Amygdala (tissue), 56 donors: Measurements from ENCODE around the gene SLC38A9.
A peak's percentile ranks its signal among the peaks of the same experiment; 100 is the strongest.
"Not testable (repeated sequence)": the region's sequence is repeated elsewhere in the genome, so short reads cannot be mapped to it uniquely, and the experiment has no call there.

Experiments used
- DNase-seq, 56 donors: peaks; one replicate each; lab custom pipeline; 2025; lab: John Stamatoyannopoulos, UW

SLC38A9 gene, protein sequence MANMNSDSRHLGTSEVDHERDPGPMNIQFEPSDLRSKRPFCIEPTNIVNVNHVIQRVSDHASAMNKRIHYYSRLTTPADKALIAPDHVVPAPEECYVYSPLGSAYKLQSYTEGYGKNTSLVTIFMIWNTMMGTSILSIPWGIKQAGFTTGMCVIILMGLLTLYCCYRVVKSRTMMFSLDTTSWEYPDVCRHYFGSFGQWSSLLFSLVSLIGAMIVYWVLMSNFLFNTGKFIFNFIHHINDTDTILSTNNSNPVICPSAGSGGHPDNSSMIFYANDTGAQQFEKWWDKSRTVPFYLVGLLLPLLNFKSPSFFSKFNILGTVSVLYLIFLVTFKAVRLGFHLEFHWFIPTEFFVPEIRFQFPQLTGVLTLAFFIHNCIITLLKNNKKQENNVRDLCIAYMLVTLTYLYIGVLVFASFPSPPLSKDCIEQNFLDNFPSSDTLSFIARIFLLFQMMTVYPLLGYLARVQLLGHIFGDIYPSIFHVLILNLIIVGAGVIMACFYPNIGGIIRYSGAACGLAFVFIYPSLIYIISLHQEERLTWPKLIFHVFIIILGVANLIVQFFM

DNA sequence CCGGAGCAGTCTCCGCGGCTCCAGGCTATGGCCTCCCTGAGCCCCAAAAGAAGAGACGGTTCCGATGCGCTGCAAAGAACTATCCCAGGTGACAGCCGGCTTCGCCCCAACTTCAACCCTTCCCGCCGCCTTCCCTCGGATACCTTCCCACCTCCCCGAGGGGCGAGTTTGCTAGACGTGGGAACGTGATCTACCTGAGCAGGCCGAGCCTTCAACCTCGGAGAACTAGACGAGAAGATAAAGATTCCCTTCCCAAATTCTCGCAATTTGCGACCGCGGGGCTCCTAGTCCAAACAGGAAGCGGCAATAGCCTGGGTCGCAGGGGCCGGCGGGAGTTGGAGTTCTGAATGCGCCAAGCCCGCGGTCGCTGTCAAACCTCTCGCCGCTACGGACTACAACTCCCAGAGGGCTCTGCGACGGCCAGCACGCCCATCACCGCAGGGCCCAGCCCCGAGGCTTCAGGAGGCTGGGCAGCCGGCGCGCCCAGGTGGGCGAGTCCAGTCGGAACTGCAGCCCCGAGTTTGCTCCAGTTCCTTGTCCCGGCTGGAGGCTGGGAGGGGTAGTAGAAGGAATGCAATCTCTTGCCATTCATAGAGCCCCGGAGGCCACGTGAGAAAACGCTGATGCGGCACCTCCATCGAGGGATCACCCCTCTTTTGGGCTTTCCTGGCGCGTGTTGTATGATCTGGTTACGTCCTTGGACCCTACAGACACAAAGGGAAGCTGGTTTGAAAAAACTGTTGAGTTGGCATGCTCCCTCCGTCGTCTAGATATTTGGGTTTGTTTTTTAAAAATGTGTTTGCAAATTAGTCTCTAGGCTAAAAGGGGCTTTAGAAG, at the start of gene SLC38A9:
TSS of gene SLC38A9 (minus strand) at position 302 of the 837 bp plus-strand sequence. CDS start 14,366 bp downstream, outside the sequence.
- peak; percentile 57 to 97 (median 91) for DNase-seq

DNA sequence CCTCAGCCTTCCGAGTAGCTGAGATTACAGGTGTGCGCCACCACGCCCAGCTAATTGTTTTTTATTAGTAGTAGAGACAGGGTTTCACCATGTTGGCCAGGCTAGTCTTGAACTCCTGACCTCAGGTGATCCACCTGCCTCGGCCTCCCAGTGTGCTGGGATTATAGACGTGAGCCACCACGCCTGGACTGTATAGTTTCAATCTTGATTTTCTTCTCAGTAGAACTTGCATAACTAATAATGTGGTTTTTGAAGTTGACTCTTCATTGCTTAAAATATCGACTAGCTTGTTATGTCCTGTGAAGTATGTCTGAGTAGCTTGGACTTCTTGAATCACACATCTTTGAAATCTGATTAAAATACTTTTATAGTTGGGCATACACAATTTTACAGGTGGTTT, 49.6 kb upstream of the SLC38A9 start:
- not testable (repeated sequence) for DNase-seq

DNA sequence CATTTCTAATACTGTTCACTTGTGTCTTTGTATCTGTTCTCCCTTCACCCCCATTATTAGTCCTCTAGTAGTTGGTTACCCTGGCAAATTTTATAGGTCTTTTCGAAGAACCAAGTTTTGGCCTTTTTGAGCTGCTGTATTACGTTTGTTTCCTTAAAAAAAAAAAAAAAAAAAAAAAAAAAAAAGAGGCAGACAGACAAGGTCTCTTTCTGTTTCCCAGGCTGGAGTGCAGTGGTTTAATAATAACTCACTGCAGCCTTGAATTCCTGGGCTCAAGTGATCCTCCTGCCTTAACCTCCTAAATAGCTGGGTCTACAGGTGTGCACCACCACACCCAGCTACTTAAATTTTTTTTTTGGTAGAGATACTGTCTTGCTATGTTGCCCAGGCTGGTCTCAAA, 46.6 kb upstream of the SLC38A9 start:
- no peak for DNase-seq

DNA sequence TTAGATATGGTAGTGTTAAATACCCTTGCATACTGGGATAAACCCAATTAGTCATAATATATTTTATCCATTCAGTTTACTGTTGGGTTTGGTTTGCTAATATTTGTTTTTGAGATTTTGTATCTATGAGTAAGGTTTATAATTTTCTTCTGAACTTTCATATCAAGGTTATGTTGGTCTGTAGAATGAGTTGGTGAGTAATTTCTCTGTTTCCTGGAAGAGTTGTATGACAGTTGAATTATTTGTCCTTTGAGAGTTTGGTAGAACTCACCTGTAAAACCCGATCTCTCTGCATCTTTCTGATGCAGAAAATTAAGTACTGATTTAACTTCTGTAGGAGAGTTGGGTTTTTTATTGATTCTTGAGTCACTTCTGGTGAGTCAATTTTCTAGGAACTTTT, 46.1 kb upstream of the SLC38A9 start:
- DNase-seq = no peak

DNA sequence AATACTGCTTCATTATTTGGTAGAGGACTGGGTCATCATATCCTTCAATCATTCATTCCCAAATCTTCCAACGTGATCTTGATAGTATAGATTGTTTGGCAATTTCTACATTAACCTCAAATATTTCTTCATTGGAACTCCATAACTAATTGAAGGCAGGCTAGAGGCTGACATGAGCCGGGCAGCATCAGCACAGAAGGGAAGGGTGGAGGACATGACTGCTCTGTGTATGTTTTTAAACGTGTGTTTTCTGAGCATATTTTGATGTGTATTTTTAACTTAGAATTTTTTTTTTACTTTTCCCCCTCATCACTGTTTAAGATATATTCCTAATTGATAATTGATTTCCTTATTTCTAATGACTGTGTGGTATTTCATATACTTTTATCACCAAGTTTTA, 38.4 kb upstream of the SLC38A9 start:
- DNase-seq = no peak

DNA sequence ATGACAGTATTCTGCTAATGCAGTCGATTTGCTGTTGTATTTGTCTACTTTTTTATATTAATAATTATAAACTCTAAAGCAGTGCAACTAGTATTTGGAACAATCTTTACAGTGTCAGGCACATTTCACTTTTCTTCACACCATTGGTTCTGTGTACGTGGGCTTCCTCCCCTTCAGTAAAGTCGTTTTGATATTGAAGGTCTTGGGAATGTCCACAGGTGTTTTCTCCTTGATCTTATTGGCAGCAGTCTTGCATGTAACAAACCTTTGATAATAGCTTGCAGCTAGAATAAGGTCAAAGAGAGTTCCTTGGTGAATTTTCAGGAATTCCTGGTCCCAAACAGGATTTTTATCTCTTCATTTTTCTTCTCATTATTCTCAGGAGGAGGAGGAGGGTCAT, 37.9 kb upstream of the SLC38A9 start:
- DNase-seq = no peak

DNA sequence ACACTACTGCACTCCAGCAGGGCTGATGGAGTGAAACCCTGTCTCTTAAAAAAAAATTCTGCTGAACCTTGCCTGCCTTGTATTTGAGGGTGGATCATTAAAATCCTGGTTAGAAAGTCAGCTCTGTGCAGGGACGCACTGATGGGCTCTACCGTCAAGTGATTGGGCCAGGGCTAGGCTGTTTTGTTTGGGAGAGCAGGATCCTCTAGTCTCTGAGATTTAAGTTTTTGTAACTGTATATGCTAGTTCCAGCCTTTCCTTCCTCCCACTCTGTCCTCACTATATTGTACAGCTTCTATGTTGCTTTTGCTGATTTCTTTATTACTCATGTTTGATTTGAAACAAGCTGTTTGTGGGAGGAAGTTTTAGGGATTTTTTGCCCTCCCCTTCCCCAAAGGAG, 37.3 kb upstream of the SLC38A9 start:
- no peak for DNase-seq

DNA sequence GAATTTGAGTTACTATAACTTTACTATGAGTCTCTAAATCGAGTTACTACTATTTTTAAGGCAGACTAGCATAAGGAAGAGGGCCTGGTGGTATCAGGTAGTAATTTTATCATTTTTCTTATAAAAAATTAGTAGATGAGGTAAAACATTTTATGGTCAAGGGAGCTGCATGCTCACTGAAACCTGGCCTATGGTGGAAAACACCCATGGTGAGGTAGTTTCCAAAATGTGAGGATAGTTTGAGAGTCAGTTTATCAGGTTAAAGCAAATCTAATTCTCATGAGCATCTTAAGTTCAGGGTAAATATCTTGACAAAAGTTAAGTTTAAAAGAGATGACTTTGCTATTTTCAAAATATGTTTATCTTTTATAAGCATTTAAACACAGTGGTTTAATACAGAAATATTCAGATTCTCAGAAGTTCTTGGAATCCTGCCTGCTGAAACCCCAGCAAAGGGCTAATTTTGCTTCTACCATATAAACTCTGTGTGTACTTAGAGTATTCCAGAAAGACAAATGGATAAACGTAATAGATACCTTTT, 35.7 kb upstream of the SLC38A9 start:
- no peak for DNase-seq

DNA sequence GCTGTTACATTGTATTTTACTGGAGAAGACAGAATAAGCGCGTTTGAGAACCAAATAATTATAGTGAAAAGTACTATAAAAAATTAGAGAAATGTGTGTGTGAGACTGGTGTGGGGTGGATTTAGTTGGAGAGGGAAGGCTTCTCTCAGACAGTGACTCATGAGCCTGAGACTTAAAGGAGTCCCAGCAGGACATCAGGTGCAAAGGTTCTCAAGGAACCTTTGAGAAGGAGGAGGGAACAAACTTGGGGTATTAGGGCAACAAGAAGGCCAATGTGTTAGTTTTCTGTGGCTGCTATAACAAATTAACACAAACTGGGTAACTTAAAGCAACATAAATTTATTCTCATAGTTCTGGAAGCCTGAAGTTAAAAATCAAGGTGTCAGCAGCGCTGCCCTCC, 30.7 kb upstream of the SLC38A9 start:
- no peak for DNase-seq

DNA sequence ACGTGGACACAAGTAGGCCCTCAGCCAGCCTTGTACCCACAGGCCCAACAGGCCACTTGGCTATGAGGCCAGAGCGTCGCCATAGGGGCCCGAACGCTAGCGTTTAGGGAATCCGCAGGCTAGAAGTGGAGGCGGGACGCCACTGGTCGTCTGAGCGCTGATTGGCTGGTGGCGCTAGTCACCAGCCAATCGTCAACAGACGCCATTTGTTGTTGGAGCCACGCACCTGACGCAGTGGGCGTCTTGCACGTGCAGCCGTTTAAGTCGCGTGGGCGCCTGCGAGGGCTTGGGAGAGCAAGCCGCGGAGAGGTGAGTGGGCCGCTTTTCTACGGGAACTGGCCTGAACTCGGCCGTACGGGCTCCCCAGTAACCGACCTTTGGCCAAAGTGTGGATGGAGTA, 25.7 kb upstream of the SLC38A9 start, which contains the start of gene DDX4:
TSS of gene DDX4 (plus strand) at position 269 of the 400 bp plus-strand sequence. CDS start 903 bp downstream, outside the sequence.
- no peak for DNase-seq

DNA sequence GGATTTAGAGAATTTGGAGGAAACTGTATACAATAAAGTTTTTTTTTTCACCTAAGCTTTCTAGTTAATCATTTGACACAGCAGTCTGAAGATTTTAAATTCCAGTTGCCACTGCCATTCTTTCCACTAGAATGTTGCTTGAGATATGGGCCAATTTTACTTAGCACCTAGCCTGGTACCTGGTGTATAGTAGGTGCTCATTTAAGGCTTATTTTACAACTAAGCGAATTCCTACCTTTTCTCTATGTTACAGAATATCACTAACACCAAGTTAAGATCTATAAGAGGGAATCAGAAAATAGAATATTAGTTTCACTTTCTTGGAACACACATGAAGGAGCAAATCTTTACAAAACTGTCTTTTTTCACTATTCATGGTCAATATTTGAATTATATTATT, 22.5 kb upstream of the SLC38A9 start:
- no peak for DNase-seq

DNA sequence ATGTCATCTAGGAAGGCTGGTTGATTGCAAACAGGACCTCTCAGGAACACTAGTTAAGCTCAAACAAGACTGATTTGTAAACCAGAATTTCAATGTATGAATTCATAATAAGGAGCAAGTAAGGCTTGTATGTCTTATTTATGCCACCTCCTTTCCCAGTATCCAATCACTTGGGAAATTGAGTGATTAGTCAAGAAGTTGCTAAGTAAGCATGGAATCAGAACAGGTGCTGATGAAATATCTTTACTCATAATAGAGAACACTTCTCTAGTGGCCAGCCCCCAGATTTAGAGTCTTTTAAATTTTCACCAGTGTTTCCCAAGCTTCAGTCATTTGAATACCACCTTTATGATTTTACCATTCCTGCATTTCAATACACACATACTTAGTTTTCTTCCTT, 20.5 kb upstream of the SLC38A9 start:
- no peak for DNase-seq

DNA sequence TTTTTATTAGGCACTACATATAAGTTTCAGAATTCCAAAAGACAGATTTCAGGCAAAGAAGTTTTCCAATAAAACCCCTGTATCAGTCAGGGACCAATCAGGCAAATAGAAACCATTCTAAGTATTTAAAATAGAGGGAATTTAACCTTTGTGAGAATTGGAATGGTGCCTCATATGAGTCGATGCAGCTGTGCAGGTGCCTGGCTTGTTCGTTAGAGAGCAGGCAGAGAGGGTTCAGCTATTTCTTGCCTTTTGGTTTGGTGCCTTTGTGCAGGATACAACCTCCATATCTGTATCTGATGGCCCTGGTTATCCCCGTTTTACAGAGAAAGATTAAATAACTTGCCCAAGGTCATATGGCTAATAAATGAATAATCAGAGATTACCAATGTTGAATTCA, 19.7 kb upstream of the SLC38A9 start:
- DNase-seq = no peak

DNA sequence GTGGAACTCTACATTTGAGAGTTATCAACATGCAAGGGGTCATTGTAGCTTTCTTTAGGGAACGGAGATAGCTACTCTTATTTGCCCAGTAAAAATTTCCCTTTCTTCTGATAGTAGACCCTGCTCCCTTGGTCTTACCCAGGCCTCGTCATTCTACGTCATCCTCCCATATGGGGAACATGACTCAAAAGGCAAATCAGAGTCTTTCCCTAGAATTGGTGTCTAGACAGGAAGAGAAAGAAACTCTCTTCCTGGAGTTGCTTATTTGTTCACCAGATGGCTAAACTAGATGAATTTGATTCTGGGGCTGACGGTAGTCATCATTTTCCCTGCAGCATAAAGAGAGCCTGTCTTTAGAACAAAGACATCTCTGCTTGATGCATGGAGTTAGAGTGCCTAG, 12.2 kb upstream of the SLC38A9 start:
- DNase-seq = no peak

DNA sequence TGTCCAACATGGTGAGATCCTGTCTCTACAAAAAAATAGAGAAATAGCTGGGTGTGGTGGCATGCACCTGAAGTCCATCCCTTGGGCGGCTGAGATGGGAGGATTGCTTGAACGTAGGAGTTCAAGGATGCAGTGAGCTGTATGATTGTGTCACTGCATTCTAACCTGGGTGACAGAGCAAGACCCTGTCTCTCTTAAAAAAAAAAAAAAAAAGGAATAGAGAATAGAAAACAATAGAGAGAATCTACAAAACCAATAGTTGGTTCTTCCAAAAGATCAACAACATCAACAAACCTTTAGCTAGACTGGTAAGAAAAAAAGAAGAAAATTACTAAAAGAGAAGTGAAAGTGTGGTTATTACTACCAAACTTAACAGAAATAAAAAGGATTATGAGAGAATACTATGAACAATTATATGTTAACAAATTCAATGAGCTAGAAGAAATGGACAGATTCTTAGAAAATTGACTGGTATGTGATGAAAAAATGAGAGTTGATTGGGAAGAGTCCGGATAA, 8.1 kb upstream of the SLC38A9 start:
- DNase-seq = no peak

DNA sequence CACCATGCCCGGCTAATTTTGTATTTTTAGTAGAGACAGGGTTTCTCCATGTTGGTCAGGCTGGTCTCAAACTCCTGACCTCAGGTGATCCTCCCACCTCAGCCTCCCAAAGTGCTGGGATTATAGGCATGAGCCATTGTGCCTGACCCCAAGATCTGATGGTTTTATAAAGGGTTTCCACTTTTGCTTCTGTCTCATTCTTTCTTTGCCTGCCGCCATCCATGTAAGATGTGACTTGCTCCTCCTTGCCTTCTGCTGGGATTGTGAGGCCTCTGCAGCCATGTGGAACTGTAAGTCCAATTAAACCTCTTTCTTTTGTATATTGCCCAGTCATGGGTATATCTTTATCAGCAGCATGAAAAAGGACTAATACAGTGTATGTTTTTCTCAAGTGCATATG, 6.9 kb upstream of the SLC38A9 start:
- DNase-seq = not testable (repeated sequence)

DNA sequence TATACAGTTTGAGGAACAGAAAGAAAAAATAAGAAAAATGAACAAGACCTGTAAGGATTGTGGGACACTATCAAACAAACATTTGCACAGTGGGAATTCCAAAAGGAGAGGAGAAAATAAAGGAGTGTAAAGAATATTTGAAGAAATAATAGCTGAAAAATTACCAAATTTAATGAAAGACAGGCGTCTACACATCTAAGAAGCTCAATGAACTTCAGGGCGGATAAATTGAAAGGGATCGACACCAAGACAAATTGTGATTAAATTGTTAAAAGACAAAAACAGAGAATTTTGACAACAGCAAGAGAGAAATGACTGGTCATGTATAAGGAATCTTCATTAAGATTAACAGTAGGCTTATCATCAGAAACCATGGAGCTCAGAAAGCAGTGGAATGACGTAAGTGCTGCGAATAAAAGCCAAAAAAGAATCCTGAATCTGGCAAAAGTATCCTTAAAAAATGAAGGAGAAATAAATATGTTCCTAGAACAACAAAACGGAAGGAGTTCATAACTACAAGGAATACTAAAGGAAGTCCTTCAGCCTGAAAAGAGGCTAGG, 3.5 kb upstream of the SLC38A9 start:
- no peak for DNase-seq

DNA sequence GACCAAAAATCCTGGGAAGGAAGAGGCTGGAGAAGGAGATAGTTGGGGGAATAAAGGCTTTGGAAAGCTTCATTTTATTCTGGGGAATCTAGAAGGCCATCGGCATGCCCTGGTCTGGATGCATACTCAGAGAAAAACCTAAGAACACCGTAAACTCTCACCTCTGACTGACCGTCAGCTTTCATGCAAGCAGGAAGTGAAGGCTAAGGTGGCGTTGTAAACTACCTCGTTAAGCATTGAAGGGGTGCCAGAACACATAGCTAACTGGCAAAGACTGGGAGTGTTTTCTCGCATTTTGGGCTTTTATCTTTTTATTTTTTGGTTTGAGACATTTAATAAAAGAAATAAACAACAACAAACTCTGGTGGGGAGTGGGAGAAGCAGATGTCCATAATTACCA, 2.6 kb upstream of the SLC38A9 start:
- no peak for DNase-seq

DNA sequence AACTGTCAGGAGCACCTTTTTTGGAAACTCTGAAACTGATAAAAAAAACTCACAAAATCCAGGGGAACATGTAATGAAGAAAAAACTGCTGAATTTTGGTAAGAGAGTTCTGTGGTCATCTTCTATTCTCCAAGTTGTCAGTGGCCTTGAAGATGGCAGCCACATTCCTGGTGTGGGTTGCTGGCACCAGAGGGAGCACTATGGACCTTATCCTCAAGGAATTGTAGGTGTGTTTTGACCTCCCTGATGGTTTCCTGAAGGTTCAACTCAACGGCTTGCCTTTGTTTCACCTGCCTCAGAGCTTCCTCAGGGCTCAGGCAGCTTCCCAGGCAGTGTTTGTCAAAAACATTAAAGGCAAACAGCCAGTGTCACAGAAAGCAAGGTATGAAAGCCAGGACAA, 2.2 kb upstream of the SLC38A9 start:
- no peak for DNase-seq

DNA sequence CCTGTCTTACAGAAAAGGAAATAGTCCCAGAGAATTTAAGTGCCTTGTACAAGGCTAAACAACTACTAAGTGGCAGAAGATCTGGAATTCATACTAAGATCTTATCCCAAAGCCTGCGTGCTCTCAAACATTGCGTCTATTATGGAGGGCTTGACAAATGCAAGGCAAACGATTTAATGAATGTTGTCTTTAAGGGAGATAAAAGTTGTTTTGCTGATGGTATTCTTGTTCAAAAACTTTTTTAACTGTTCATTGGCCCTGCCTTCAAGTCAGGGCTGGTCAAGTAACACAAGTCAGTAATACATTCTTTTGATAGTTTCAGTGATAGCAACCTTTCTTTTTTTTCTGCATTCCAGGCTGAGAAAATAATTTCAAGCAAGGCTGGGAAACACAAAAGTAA, 1.7 kb upstream of the SLC38A9 start:
- no peak for DNase-seq
